Osteocyte (in vitro differentiated cells): ENCODE measurements around the gene NMBR. TPM values are rescaled to one million over a fixed set of nuclear protein-coding genes. Genes with fewer than 3 reads are reported as not detected.
A peak's percentile ranks its signal among the peaks of the same experiment; 100 is the strongest.
"Not testable (repeated sequence)": the region's sequence is repeated elsewhere in the genome, so short reads cannot be mapped to it uniquely, and the experiment has no call there.

Experiments
- DNase-seq: peaks from one replicate; pipeline ENCODE4 v3.0.0; 2021; ENCODE audit warnings: mixed read lengths; ENCODE audit not compliant: unreplicated experiment; ENCODE audit errors: extremely low spot score
- H3K27ac Mint-ChIP-seq: one replicate; pipeline ENCODE4 v1.8.0; 2021; ENCODE audit warnings: mild to moderate bottlenecking, mixed read lengths; ENCODE audit not compliant: unreplicated experiment
- H3K27me3 Mint-ChIP-seq: one replicate; pipeline ENCODE4 v1.8.0; 2021; ENCODE audit warnings: mixed read lengths; ENCODE audit not compliant: unreplicated experiment
- H3K36me3 Mint-ChIP-seq: one replicate; pipeline ENCODE4 v1.8.0; 2021; ENCODE audit warnings: mixed read lengths; ENCODE audit not compliant: unreplicated experiment
- H3K4me1 Mint-ChIP-seq: one replicate; pipeline ENCODE4 v1.8.0; 2021; ENCODE audit warnings: mixed read lengths; ENCODE audit not compliant: unreplicated experiment
- H3K4me3 Mint-ChIP-seq: one replicate; pipeline ENCODE4 v1.8.0; 2021; ENCODE audit warnings: mild to moderate bottlenecking, moderate library complexity, mixed read lengths; ENCODE audit not compliant: unreplicated experiment
- H3K9me3 Mint-ChIP-seq: one replicate; pipeline ENCODE4 v1.8.0; 2021; ENCODE audit warnings: mixed read lengths; ENCODE audit not compliant: unreplicated experiment
- total RNA-seq: library from RNA; stranded (reverse); gene quantifications from 2 replicates; pipeline ENCODE4 v1.2.1, GENCODE V29; 2021
- TF ChIP-seq, protein P1 (sequence below): fragments of 200-600 bp; sonication (generic); IDR thresholded peaks from 2 replicates; pipeline ENCODE4 v1.5.0; 2021; ENCODE audit warnings: antibody characterized with exemption, mild to moderate bottlenecking, moderate library complexity

Gene NMBR
- total RNA-seq, 1 donor from 2014 or later = not detected

DNA sequence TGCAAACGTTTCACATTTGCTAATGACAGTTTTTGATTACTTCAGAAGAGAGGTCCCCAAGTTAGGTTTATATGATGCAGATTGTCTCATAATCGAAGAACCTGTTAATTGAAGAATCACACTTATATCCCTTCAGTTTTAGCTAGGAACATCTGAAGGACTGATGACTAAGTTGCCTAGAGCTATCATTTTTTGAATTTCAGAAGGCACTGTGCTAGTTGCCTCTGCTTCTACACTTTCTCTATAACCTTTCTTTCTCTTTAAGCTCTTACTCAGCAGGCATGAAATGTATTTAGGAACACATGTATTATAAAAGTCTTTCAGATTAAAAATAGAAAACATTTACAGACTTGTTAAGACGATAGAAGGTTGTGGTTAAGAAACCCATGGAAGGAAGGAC, 28.6 kb downstream of the NMBR start:
- no peak for DNase-seq
- TF ChIP-seq, protein P1, sequence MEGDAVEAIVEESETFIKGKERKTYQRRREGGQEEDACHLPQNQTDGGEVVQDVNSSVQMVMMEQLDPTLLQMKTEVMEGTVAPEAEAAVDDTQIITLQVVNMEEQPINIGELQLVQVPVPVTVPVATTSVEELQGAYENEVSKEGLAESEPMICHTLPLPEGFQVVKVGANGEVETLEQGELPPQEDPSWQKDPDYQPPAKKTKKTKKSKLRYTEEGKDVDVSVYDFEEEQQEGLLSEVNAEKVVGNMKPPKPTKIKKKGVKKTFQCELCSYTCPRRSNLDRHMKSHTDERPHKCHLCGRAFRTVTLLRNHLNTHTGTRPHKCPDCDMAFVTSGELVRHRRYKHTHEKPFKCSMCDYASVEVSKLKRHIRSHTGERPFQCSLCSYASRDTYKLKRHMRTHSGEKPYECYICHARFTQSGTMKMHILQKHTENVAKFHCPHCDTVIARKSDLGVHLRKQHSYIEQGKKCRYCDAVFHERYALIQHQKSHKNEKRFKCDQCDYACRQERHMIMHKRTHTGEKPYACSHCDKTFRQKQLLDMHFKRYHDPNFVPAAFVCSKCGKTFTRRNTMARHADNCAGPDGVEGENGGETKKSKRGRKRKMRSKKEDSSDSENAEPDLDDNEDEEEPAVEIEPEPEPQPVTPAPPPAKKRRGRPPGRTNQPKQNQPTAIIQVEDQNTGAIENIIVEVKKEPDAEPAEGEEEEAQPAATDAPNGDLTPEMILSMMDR = no peak
- no peaks in the 10 kb centered on the region for H3K9me3 Mint-ChIP-seq
- no peaks in the 10 kb centered on the region for H3K36me3 Mint-ChIP-seq
- peaks cover 12% of the 10 kb centered on the region for H3K27me3 Mint-ChIP-seq
- H3K27ac Mint-ChIP-seq = no peak overlapping the region
- no peaks in the 10 kb centered on the region for H3K4me1 Mint-ChIP-seq
- H3K4me3 Mint-ChIP-seq = no peak overlapping the region

DNA sequence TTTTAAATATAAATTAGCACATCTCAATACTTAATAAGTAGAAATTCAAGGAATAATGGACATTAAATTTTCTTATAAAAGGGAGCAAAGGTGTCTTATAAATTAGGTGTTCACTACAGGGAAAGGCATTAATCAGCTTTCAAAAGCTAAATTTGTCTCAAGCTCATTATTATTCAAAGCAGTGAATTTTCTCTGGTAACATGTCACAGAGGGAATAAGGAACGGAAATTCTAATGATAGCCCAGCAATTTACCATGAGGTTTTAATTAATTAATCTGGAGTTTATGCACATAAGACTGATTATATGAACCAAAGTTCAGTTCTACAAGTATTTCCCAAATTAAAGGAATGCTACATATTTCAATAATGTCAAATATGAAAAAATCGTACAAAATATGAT, 29.6 kb downstream of the NMBR start:
- H3K9me3 Mint-ChIP-seq = no peaks in the 10 kb centered on the region
- H3K4me1 Mint-ChIP-seq = no peaks in the 10 kb centered on the region
- peaks cover 10% of the 10 kb centered on the region for H3K27me3 Mint-ChIP-seq
- TF ChIP-seq, protein P1 = no peak
- DNase-seq = no peak
- no peak overlapping the region for H3K27ac Mint-ChIP-seq
- H3K4me3 Mint-ChIP-seq = no peak overlapping the region
- H3K36me3 Mint-ChIP-seq = no peaks in the 10 kb centered on the region

DNA sequence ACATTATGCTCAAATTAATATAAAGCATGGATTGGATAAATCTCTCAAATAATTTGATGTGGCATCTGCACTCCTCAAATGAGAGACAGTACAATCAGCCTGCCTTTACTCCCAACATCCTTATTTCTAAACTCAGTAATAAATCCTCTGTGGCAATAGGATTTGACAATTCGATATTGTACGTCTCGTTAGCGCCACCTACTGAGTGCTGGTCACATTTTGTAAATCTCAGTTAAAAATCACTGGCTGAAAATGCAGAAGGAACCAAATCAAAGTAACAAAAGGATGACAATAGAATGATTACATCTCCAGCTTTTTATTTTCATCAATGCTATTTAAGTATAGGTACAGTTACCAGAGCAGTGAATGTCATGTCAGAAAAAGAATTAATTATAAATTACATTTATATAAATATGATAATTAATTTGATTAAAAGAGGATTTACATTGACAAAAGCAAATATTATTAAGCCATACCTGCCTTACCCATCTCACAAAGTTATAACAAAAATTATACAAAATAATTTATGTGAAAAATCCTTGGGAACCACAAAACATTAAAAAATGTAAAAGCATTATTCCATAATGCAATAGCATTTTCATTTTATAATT, 34.4 kb downstream of the NMBR start:
- no peaks in the 10 kb centered on the region for H3K27me3 Mint-ChIP-seq
- no peaks in the 10 kb centered on the region for H3K36me3 Mint-ChIP-seq
- peaks cover 4% of the 10 kb centered on the region for H3K9me3 Mint-ChIP-seq
- H3K4me1 Mint-ChIP-seq = no peaks in the 10 kb centered on the region
- H3K4me3 Mint-ChIP-seq = no peak overlapping the region
- no peak overlapping the region for H3K27ac Mint-ChIP-seq
- DNase-seq = peak; percentile 87
- TF ChIP-seq, protein P1 = peak; percentile 82

DNA sequence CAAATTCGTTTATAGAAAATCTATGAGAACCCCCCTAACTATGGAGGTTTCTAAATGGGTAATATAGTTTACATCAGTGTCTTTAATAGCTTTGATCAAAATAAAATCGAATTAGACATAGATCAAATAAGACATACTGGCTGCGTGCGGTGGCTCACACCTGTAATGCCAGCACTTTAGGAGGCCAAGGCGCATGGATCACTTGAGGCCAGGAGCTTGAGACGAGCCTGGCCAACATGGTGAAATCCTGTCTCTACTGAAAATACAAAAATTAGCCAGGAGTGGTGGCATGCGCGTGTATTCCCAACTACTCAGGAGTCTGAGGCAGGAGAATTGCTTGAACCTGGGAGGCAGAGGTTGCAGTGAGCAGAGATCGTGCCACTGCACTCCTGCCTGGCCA, 36.1 kb downstream of the NMBR start:
- H3K27ac Mint-ChIP-seq, H3K4me1 Mint-ChIP-seq, H3K9me3 Mint-ChIP-seq, H3K4me3 Mint-ChIP-seq, DNase-seq, H3K27me3 Mint-ChIP-seq, H3K36me3 Mint-ChIP-seq: not testable (repeated sequence)

DNA sequence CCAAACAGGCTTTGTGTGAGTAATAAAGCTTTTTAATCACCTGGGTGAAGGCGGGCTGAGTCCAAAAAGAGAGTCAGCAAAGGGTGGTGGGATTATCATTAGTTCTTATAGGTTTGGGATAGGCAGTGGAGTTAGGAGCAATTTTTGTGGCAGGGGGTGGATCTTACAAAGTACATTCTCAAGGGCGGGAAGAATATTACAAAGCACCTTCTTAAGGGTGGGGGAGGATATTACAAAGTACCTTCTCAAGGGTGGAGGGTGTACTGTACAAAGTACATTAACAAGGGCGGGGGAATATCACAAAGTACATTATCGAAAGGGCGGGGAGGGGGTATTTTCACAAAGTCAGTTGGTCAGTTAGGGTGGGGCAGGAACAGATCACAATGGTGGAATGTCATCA, 42.1 kb downstream of the NMBR start:
- not testable (repeated sequence) for DNase-seq, H3K4me3 Mint-ChIP-seq, H3K9me3 Mint-ChIP-seq, H3K27me3 Mint-ChIP-seq, H3K4me1 Mint-ChIP-seq, H3K27ac Mint-ChIP-seq, H3K36me3 Mint-ChIP-seq

DNA sequence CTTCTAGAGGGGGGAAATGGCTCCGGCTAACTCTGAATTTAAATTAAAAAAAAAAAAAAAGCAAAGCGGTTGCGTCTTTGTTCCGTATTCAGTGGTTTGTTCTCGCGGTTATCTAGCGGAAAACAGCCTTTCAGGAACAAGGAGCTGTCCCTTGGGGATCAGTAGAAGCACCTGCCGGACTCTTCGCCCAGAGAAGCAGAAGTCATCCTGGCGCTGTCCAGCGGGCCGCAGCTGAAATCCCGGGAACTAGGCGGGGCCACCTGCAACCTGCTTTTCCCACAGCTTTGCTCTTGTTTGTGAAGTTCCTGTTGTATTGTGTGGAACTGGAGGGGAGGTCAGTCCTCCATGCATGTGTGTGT, 58.1 kb downstream of the NMBR start:
- Mint-ChIP-seq H3K27ac (no peak overlapping the region), H3K4me1 (no peaks in the 10 kb centered on the region), H3K27me3 (peaks cover 17% of the 10 kb centered on the region)

More for the DNA sequence above, 58.1 kb downstream of the NMBR start:
- TF ChIP-seq, protein P1 = no peak
- DNase-seq = no peak
- Mint-ChIP-seq H3K4me3 (no peak overlapping the region), H3K36me3 (no peaks in the 10 kb centered on the region), H3K9me3 (no peaks in the 10 kb centered on the region)
